Endothelial cell of umbilical vein (primary cell): ENCODE measurements around the gene DHRS4. TPM values are rescaled to one million over a fixed set of nuclear protein-coding genes. Genes with fewer than 3 reads are reported as not detected.

Experiments
- BruUV-seq: library from RNA; stranded (reverse); fragments of 400-500 nt; replicated peaks from 2 replicates; lab custom pipeline; 2021; lab: Mats Ljungman, UMichigan
- CTCF ChIA-PET: fragments of 300-600, 350-600 bp; sonication (Branson Sonifier 250); formaldehyde crosslinking; loops from one replicate; lab custom pipeline; 2021; ENCODE audit warnings: antibody characterized with exemption, inconsistent platforms; lab: Charles Lee
- POLR2A ChIA-PET: fragments of 300-600, 350-600 bp; sonication (Branson Sonifier 250); formaldehyde crosslinking; loops from one replicate; lab custom pipeline; 2021; ENCODE audit warnings: antibody characterized with exemption, inconsistent platforms; lab: Charles Lee
- DNase-seq: peaks from one replicate; pipeline ENCODE4 v3.0.0-alpha.2; 2011; ENCODE audit warnings: low read depth, low spot score
- FAIRE-seq: peaks from 2 replicates; lab custom pipeline; 2011; peaks lifted over from hg19 to GRCh38; lab: Jason Lieb, UNC
- H2AFZ ChIP-seq: 2 replicates; pipeline ENCODE4 v1.6.0; 2012; ENCODE audit warnings: low read depth, low read length, control low read depth, inconsistent platforms
- H3K27ac ChIP-seq: 2 replicates; pipeline ENCODE4 v1.5.1; 2011; ENCODE audit warnings: low read depth, mild to moderate bottlenecking, control low read depth, low read length, moderate library complexity; ENCODE audit not compliant: insufficient read depth
- H3K27me3 ChIP-seq, 2 experiments: 2 replicates each; pipeline versions ENCODE4 v1.6.0 to v1.6.1; 2011; ENCODE audit warnings: low read length in 2 of 2, mixed read lengths in 1 of 2; ENCODE audit not compliant: control insufficient read depth in 2 of 2, insufficient read depth in 2 of 2
- H3K36me3 ChIP-seq, 2 experiments: 2 replicates in 1 of 2; 3 replicates in 1 of 2; pipeline ENCODE4 v1.5.1; 2011; ENCODE audit warnings: low read length in 2 of 2, mild to moderate bottlenecking in 1 of 2, moderate library complexity in 1 of 2; ENCODE audit not compliant: control insufficient read depth in 2 of 2, insufficient read depth in 2 of 2; ENCODE audit errors: extremely low read depth in 1 of 2
- H3K4me1 ChIP-seq: 3 replicates; pipeline ENCODE4 v1.5.1; 2011; ENCODE audit warnings: mild to moderate bottlenecking, low read length; ENCODE audit not compliant: control insufficient read depth, insufficient read depth; ENCODE audit errors: extremely low read depth
- H3K4me2 ChIP-seq: 2 replicates; pipeline ENCODE4 v1.6.1; 2011; ENCODE audit warnings: low read length, control low read depth, mixed read lengths; ENCODE audit not compliant: insufficient read depth
- H3K4me3 ChIP-seq, 3 experiments: fragments of 200-600 bp in 1 of 3; sonication (generic), shearing (Covaris generic) in 1 of 3; replicated peaks in 1 of 3; 2 replicates each; pipeline ENCODE4 v1.5.1; 2011 to 2016; ENCODE audit warnings: control low read depth in 3 of 3, low read length in 3 of 3, mild to moderate bottlenecking in 2 of 3, inconsistent platforms in 1 of 3, low read depth in 1 of 3, moderate library complexity in 1 of 3; ENCODE audit not compliant: insufficient read depth in 1 of 3
- H3K79me2 ChIP-seq: 2 replicates; pipeline ENCODE4 v1.6.0; 2012; ENCODE audit warnings: low read length, inconsistent platforms; ENCODE audit not compliant: control insufficient read depth, insufficient read depth
- H3K9ac ChIP-seq: replicated peaks from 2 replicates; pipeline ENCODE3; 2011; ENCODE audit warnings: low read length, control low read depth; ENCODE audit not compliant: insufficient read depth; ENCODE audit errors: extremely low read depth
- H3K9me1 ChIP-seq: replicated peaks from 3 replicates; pipeline ENCODE4 v1.6.0; 2011; ENCODE audit warnings: mild to moderate bottlenecking, low read length; ENCODE audit not compliant: control insufficient read depth, insufficient read depth; ENCODE audit errors: extremely low read depth
- H3K9me3 ChIP-seq: replicated peaks from 2 replicates; pipeline ENCODE4 v1.5.1; 2012; ENCODE audit warnings: low read length, inconsistent platforms; ENCODE audit not compliant: control insufficient read depth, insufficient read depth
- H4K20me1 ChIP-seq: replicated peaks from 2 replicates; pipeline ENCODE3; 2011; ENCODE audit warnings: mild to moderate bottlenecking, low read length; ENCODE audit not compliant: control insufficient read depth, insufficient read depth; ENCODE audit errors: extremely low read depth
- CTCF ChIP-seq, 2 donors: IDR thresholded peaks; 1 replicate in 1 of 2; 2 replicates in 1 of 2; pipeline ENCODE4 v1.5.1; 2011; ENCODE audit warnings: low read length in 2 of 2, mild to moderate bottlenecking in 2 of 2, moderate library complexity in 2 of 2, control low read depth in 1 of 2, inconsistent platforms in 1 of 2, low read depth in 1 of 2; ENCODE audit not compliant: insufficient read depth in 1 of 2; ENCODE audit errors: extremely low read depth in 1 of 2
- EZH2 ChIP-seq: IDR thresholded peaks from 2 replicates; pipeline ENCODE4 v1.6.1; 2012; ENCODE audit warnings: borderline replicate concordance, low read depth, mild to moderate bottlenecking, moderate library complexity, low read length, inconsistent platforms; ENCODE audit not compliant: severe bottlenecking
- FOS ChIP-seq: IDR thresholded peaks from 2 replicates; pipeline ENCODE4 v1.6.1; 2011; ENCODE audit warnings: mild to moderate bottlenecking, low read length, moderate library complexity, borderline replicate concordance; ENCODE audit not compliant: insufficient read depth
- GATA2 ChIP-seq: IDR thresholded peaks from 2 replicates; pipeline ENCODE4 v1.7.0; 2011; ENCODE audit warnings: low read depth, mild to moderate bottlenecking, moderate library complexity, mixed read lengths, low read length; ENCODE audit not compliant: insufficient read length, insufficient read depth
- JUN ChIP-seq: IDR thresholded peaks from 2 replicates; pipeline ENCODE4 v1.6.1; 2011; ENCODE audit warnings: borderline replicate concordance, low read depth; ENCODE audit not compliant: insufficient read length, insufficient read depth
- MAX ChIP-seq: IDR thresholded peaks from 2 replicates; pipeline ENCODE4 v1.6.1; 2011; ENCODE audit not compliant: insufficient read depth, insufficient read length
- MYC ChIP-seq: IDR thresholded peaks from one replicate; pipeline ENCODE4 v1.6.1; 2011; ENCODE audit warnings: mild to moderate bottlenecking, low read depth, low read length
- POLR2A ChIP-seq: IDR thresholded peaks from 2 replicates; pipeline ENCODE4 v1.6.1; 2012; ENCODE audit warnings: low read depth, mild to moderate bottlenecking, control low read depth, low read length
- POLR2AphosphoS5 ChIP-seq: IDR thresholded peaks from 2 replicates; pipeline ENCODE4 v1.6.1; 2012; ENCODE audit warnings: low read depth, mild to moderate bottlenecking, control low read depth, low read length, moderate library complexity; ENCODE audit not compliant: insufficient read depth
- dilution Hi-C: fragments of 300-500 bp; cut with MboI; formaldehyde crosslinking; loops from one replicate; pipeline ENCODE4 v1.15.0; 2019; ENCODE audit warnings: low sequenced_read_pairs; ENCODE audit not compliant: extremely low pct_ligation_motif_present
- intact Hi-C: fragments of 100-400 bp; cut with micrococcal nuclease; formaldehyde crosslinking; loops from one replicate; pipeline ENCODE4 v1.10.0; 2022
- polyA plus RNA-seq, 4 experiments: library from polyadenylated mRNA; depleted of rRNA in 3 of 4; stranded (reverse) in 3 of 4; unstranded in 1 of 4; fragments of >200 nt; gene quantifications; 2 replicates each; pipeline versions ENCODE4 v1.2.1 to v1.2.3, GENCODE V29; 2011 to 2012; ENCODE audit warnings: missing spikeins in 1 of 4
- total RNA-seq: library from RNA; stranded (reverse); gene quantifications from 2 replicates; pipeline ENCODE4 v1.2.3, GENCODE V29; 2021

The DHRS4 gene
- total and polyA plus RNA-seq, 2 donors (not counting 3 experiments of a cell fraction or from before 2014, with no cell fraction given): 19.2 to 32.0 TPM

- intact Hi-C loops (no loop called here), dilution Hi-C loops (no loop called here)
- H3K9me1 ChIP-seq: no peaks in the 10 kb centered on the region
- TF ChIP-seq CTCF (IDR thresholded peaks at IDR 0.05; ENCODE audit: extremely low read depth in 1 of 2, insufficient read depth in 1 of 2, low read depth in 1 of 2, low read length in 2 of 2) (no peak), POLR2AphosphoS5 (no peak), MAX (no peak), MYC (no peak), FOS (no peak), POLR2A (no peak), JUN (no peak), EZH2 (no peak), GATA2 (no peak)
- ChIA-PET POLR2A (no interaction called here), CTCF (interaction anchor here (1.2 kb wide), 1 partner anchor 11 kb away, joined by 3 read pairs; no protein-coding TSS in a partner anchor)
- no peaks in the 10 kb centered on the region for H3K79me2 ChIP-seq
- no peak overlapping the region for H3K9ac ChIP-seq
- H3K27ac ChIP-seq: no peak overlapping the region
- BruUV-seq: no TSS peak
- H2AFZ ChIP-seq: no peak overlapping the region
- no peaks in the 10 kb centered on the region for H3K4me1 ChIP-seq
- FAIRE-seq (no peak), DNase-seq (no peak)
- no peaks in the 10 kb centered on the region for H3K27me3 ChIP-seq
- no peak overlapping the region for H3K4me2 ChIP-seq
- no peaks in the 10 kb centered on the region for H3K9me3 ChIP-seq
- no peaks in the 10 kb centered on the region for H4K20me1 ChIP-seq
- H3K36me3 ChIP-seq: no peaks in the 10 kb centered on the region
- H3K4me3 ChIP-seq: no peak overlapping the region
Measured at GRCh38 chr14:23941230-23941629, 12.3 kb upstream of the DHRS4 start.
